GM19452 (cell line): ENCODE results near the gene ZNF783.
A peak's percentile ranks its signal among the peaks of the same experiment; 100 is the strongest.

Source experiments
- ATAC-seq: cut with Tn5 transposase; IDR thresholded peaks from one replicate; pipeline ENCODE4 v1.9.1; 2021; ENCODE audit not compliant: unreplicated experiment

The ZNF783 gene

GRCh38 chr7:149280661-149281507 is 18.9 kb downstream of the ZNF783 start:
- ATAC-seq, result no peak

- no peak for ATAC-seq
These were observed 19.7 kb downstream of the ZNF783 start for GRCh38 chr7:149281508-149282330.

DNA sequence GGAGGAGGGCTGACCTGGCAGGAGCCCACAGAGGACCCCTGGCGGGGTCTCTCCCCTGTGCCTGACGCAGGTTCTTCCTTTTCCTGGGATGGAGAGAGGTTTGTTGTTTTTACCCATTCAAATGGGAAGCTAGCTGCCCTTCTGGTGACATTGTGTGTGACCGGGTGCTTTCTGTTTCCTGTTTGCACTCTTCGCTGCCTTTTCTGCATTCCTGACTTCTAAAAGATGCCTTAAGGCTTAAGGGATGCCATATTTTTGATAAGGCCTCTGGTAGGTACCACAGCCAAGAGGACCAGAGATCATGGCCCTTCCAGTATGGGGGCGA is 20.3 kb downstream of the ZNF783 start:
- ATAC-seq, result no peak

DNA sequence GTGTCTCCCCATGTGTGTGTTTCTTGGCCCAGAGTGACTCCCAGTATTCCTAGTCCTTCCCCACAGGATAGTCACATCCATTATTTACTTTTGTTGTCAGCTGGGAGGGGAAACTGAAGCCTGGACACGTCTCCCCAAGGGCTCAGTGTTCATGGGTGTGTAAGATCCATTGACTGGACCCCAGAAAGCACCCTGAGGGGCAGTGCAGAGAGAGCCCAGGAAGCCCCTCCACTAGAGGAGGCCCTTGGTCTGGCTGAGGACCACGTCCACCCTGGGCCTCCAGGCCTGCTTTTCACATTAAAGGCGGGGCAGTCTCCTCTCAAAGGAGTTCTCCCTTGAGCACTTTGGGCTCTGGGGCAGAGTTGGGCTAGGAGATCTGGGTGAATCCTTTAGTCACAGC is 21.3 kb downstream of the ZNF783 start:
- ATAC-seq, result no peak

- no peak for ATAC-seq
These were observed 22.3 kb downstream of the ZNF783 start for GRCh38 chr7:149284343-149284742.

DNA sequence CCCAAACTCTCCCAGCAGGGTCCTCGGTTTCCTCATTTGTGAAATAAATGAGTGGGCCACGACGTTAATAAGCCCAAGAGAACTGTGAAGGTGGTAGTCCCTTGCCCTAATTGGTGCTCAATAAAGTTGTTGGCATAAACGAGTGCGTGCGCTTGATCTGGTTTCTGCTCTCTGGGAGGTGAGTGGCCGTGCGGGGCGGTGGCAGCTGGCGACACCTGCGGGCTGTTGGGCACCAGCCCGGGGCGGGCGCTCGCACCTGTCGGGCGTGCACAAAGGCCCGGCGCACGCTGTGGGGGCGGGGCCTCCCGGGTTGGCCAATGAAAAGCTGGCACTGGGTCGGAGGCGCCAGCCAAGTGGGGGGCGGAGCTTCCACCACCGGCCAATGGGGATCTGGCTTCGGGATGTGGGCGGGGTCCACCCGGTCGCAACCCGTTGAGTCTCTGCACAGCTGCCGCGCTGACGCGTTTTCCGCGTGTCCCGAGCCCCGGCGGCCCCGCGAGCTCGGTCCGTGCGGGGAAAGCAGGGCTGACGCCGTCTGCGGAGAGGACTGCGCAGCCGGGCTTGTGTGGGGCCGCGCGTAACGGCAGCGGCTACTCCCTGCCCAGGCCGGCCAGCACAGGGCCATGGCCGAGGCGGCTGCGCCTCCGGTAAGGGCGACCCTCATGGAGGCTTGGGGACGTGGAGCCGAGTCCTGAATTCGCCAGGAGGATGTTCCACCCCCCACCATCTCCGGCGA is 23.0 kb downstream of the ZNF783 start:
- ATAC-seq, result peak; percentile 95

DNA sequence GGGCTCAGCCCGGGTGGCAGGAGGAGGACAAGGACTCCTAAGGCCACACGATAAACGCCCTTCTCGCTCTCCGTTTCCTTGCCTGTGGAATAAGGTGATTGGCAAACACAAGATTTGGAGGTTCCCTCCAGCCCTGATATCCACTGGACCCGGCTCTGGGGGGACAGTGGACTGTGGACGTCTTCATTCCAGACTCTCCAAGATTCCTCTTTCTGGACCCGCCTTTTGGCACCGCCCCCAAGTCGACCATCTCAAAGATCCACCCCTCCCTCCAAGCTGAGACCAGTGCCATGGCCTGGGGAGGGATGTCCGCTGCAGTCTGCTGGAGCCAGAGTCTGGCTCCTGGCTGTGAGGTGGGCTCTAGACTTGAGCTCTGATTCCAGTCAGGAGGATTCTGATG is 23.6 kb downstream of the ZNF783 start:
- peak; percentile 1 for ATAC-seq

- no peak for ATAC-seq
These were observed 24.9 kb downstream of the ZNF783 start for GRCh38 chr7:149286811-149287400.

GRCh38 chr7:149287622-149288021 is 25.6 kb downstream of the ZNF783 start:
- no peak for ATAC-seq

GRCh38 chr7:149289262-149289661 is 27.3 kb downstream of the ZNF783 start:
- ATAC-seq, result no peak

DNA sequence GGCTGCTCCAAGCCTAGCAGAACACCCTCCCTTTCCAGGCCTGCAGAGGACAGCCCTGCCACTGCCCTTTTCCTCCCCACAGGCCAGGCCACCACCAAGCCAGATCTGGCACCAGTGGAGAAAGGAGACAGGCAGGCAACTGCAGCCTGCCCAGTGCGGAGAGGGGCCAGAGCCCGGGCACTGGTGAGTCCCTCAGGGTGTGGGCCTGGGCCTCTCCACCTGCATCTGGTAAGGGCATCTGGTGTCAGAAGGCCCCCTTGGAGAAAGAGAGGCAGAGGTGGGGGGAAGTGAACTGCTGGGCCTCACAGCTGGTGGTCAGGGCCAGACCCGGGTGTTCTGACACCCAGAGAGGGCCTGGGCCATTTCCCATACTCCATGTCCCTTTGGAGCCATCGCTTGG is 27.9 kb downstream of the ZNF783 start:
- no peak for ATAC-seq

DNA sequence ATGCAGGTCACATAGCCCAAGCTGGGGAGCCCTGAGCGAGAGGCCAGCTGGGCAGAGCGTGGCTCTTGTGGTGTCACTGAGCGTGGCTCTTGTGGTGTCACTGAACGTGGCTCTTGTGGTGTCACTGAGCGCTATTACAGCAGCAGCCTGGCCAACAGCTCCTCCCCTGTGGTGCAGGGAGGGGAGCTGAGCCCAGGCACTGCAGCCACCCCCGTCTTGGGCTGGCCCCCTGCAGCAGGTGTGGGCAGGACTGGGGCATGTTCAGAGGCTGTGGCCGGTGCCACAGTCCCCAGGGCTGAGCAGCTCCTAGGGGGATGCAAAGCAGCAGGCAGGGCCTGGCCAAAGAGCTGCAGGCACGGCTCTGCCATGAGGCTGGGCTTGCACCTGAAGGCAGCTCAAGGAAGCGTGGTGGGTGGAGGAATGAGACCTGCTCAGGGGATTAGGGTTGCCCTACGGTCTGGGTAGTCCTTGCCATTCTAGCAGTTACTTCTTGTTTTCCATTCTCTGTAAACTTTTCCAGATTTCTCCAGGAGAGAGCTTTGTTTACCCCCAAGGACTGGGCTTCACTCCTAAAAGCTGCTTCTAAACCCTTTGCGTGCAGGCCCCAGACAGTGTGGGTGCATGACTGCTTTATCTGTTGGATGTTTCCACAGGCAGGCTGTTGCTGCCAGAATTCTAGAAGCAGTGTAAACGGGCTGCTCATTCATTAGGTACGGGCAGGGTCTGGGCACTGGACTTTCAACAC is 29.2 kb downstream of the ZNF783 start:
- no peak for ATAC-seq

- no peak for ATAC-seq
These were observed 29.9 kb downstream of the ZNF783 start for GRCh38 chr7:149291781-149292461.

- no peak for ATAC-seq
These were observed 30.4 kb downstream of the ZNF783 start for GRCh38 chr7:149292462-149292823.

DNA sequence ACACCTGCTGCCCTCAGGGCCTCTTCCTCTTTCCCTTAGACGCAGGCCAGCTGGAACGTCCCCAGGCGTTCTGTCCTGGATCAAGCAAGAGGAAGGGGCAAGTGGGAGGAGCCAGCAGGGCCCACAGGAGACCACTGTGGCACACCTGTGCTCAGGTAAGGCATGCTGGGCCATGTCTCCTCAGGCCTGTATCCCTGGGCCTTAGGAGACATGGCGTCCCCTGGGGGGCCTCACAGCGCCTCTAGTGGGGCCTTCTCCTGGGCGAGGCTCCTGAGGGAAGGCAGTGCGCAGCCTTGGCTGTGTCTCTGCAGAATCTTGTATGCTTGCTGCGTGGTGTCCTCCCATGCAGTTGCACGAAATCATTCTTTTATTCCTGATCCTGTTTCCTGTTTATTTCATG is 31.3 kb downstream of the ZNF783 start:
- ATAC-seq, result no peak

DNA sequence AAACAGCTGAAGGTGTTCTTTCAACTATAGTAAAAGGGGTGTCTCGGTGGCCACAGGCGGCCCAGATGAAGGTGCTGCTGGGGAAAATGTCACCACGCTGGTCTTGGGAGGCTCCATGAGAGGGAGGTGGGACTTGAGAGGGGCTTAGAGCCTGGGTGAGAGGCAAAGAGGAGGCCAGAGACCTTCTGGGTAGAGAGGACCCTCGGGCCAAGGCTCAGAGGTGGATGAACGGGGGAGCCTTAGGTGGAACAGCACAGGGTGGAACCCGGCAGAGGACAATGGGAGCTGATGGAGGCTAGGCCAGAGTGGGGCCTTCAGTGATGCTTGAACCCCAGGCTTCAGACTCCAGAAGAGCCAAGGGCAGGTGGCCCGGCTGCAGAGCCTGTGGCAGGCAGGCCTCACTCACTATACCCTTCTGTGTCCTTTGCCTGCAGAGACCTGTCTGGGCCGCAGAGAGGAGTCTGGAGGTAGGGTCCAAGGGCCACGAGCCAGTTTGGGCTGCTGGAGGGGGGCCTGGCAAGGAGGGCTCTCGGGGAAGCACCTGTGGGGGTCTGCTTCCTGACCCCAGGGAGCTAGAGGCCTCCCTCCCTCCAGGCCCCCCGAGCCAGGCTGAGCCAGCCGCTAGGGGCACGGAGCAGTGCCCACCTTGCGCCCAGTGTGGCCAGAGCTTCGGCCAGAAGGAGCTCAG is 32.1 kb downstream of the ZNF783 start:
- no peak for ATAC-seq

GRCh38 chr7:149294634-149295480 is 32.9 kb downstream of the ZNF783 start:
- ATAC-seq, result no peak

- no peak for ATAC-seq
These were observed 33.5 kb downstream of the ZNF783 start for GRCh38 chr7:149295481-149295850.

GRCh38 chr7:149296368-149296767 is 34.4 kb downstream of the ZNF783 start:
- no peak for ATAC-seq
